ELF-1 (cell line): ENCODE results near the gene CCDC51.
"Not testable (repeated sequence)": the region's sequence is repeated elsewhere in the genome, so short reads cannot be mapped to it uniquely, and the experiment has no call there.

Experiments used
- DNase-seq: peaks from one replicate; pipeline ENCODE4 v3.0.0-alpha.2; 2016; ENCODE audit warnings: low read depth, low spot score

CCDC51 gene, protein sequence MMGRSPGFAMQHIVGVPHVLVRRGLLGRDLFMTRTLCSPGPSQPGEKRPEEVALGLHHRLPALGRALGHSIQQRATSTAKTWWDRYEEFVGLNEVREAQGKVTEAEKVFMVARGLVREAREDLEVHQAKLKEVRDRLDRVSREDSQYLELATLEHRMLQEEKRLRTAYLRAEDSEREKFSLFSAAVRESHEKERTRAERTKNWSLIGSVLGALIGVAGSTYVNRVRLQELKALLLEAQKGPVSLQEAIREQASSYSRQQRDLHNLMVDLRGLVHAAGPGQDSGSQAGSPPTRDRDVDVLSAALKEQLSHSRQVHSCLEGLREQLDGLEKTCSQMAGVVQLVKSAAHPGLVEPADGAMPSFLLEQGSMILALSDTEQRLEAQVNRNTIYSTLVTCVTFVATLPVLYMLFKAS

DNA sequence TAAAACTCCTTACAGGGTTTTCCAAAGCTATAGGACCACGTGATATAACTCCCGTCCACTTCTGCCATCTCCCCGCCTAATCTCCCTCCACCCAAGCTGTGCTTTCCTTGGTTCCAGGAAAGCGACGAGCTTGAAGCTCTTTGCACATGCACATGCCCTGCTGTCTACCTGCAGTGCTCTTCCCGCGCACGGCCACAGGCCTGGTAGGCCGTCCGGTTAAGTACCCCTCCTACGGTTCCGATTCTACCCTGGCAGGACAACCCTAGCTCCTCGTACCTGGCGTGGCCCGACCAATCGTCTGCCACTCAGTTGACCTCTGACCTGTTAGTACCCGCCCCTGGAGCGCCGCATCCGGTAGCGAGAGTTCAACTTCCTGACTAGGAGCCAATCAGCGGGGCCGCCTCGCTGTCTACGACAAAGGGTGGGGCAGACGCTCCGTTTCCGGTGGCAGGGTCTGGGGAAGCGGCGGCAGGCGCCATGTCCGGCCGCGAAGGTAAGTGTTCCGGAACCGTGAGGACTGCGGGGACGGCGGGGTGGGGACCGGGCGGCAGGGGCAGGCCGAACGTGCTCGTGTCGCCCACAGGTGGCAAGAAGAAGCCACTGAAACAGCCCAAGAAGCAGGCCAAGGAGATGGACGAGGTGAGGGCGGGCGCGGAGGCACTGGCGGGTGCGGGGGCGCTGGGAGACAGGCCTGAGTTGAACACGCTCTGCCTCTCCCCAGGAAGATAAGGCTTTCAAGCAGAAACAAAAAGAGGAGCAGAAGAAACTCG is at the start of gene CCDC51, which contains the start of gene TMA7:
TSS of gene CCDC51 (minus strand) at position 300 of the 770 bp plus-strand sequence. CDS start 4,991 bp downstream, outside the sequence.
TSS of gene TMA7 (plus strand) at position 438 of the 770 bp plus-strand sequence. CDS start at position 478, 40 bp downstream.
- peak; percentile 98 for DNase-seq

- no peak for DNase-seq
Measured at GRCh38 chr3:48486952-48487351, 47.0 kb upstream of the CCDC51 start.

GRCh38 chr3:48482822-48483221 is 42.9 kb upstream of the CCDC51 start:
- not testable (repeated sequence) for DNase-seq

DNA sequence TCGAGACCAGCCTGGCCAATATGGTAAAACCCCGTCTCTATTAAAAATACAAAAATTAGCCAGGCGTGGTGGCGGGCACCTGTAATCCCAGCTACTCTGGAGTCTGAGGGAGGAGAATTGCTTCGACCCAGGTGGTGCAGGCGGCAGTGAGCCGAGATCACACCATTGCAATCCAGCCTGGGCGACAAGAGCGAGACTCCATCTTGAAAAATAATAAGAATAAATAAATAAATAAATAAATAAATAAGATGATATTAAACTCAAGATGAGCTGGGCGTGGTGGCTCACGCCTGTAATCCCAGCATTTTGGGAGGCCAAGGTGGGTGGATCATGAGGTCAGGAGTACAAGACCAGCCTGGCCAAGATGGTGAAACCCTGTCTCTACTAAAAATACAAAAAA is 41.0 kb upstream of the CCDC51 start:
- DNase-seq: peak; percentile 0

DNA sequence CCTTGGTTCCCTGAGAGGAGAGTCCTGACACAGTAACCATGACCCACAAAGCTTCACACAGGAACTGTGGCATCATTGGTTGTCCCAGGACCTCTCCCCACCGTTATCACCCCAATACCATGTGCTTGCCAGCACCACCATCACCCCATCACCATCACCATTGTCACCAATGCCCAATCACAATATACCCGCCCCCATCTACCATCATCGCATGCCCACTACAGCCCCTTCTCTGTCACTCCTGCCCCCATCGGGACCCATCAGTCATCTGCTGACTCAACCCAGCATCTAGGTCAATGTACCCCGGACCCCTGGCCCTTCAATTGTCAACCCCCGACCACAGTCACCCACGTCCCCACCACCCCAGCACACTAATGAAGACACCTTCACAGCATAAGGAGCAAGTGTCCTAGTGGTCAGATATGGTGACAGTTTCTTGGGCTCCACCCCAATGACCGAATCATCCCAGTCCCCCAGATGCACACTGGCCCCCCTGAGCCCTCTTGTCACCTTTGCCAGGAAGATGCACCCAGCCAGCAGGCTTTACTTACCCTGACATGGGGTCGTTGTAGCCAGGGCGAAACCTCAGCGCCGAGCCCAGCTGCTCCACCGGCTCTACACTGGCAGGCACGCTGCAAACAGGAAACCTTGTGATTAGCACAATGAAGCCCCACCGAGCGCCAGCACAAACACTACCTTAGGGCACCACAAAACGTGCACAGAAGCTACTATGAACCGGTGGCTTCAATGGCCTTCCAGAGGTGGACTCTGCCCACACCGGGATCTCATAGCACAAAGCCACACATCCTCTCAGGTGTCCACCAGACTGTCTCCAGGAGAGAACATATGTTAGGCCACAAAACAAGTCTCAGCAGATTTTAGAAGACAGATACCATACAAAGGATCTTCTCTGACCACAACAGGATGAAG is 39.0 kb upstream of the CCDC51 start:
- no peak for DNase-seq

DNA sequence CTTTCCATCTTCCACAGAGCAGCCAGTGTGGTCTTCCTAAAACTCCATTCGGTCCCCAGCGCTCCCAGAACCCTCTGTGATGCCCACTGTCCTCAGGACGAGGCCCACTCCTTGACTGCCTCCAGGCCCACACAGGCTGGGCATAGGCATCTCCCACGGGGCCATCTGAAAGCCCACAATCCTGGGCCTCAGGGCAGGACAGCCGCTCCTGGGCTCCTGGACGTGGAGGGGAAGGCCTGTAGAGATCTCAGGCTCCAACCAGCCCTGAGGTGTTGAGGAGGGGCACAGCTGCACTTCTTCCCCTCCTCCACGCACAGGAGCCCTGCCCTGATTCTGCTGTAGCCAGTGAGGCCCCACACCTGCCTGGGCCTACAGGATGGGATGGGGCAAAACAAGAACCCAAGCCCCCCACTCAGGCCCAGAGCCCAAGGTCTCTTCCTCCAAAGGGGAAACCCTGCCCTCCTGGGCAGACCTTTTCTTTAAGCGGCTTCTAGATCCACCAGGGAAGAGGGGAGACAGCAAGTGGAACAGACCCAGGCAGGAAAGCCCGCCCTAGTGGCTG is 38.1 kb upstream of the CCDC51 start:
- DNase-seq: no peak

DNA sequence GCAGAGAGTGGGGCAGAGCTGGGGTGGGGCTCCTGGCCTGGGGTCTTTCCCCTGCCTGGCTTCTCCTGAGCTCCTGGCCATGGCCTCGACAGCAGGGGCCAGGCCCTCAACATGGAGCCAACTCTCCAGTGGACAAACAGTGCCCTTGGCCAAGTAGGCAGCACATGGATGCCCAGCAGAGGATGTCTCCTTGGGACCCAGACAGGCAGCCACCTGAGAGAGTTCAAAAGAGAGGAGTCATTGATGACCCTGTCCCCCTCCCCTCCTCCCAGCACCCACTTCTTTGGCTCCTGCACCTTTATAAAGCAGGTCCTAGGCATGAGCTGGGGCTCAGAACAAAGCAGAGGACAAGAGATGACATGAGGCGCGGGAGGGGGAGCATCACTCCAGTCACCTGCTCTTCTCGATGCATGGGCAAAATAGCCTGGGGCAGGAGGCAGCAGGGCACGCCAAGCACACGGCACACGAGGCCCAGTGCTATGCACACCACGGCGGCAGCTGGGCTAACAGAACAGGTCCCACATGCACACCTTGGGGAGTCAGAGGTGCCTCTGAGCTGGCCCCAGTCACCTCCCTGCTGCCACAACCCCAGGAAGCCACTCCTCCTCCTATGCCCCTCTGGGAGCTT is 36.6 kb upstream of the CCDC51 start:
- DNase-seq: no peak

GRCh38 chr3:48475188-48475587 is 35.3 kb upstream of the CCDC51 start:
- DNase-seq: peak; percentile 46

- DNase-seq: peak; percentile 96
Measured at GRCh38 chr3:48474619-48475018, 34.7 kb upstream of the CCDC51 start.

DNA sequence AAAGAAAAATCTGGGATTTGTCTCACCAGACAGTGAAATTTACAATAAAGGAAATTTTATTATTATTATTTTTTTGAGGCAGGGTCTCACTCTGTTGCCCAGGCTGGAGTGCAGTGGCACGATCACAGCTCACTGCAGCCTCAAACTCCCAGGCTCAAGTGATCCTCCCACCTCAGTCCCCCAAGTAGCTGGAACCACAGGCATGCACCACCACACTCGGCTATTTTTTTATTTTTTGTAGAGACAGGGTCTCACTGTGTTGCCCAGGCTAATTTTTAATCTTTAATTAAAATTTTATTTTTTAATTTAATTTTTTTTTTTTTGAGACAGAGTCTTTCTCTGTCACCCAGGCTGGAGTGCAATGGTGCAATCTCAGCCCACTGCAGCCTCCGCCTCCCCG is 34.1 kb upstream of the CCDC51 start:
- DNase-seq: not testable (repeated sequence)

GRCh38 chr3:48473617-48473952 is 33.7 kb upstream of the CCDC51 start:
- no peak for DNase-seq

GRCh38 chr3:48472923-48473616 is 33.2 kb upstream of the CCDC51 start:
- DNase-seq: peak; percentile 97

- DNase-seq: no peak
Measured at GRCh38 chr3:48472673-48472922, 32.7 kb upstream of the CCDC51 start.

DNA sequence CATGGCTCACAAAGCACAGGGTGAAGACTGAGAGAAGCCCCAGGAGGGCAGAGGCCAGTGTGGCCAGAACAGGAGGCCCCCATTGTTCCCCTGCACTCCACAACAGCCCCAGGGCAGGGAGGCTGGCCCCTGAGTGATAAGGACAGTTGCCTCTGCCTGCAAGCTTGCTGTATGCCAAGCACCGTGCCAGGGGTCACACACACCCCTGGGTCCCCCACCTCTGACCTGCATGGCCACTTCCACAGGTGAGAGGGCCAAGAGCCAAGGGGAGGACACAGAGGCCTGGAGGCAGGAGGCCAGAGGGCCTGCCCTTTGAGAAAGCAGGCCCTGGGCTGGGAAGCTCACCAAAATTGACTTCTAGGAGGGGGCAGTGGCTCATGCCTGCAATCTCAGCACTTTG is 30.4 kb upstream of the CCDC51 start:
- DNase-seq: peak; percentile 59

GRCh38 chr3:48469046-48469915 is 29.4 kb upstream of the CCDC51 start:
- DNase-seq: no peak

- no peak for DNase-seq
Measured at GRCh38 chr3:48468329-48468731, 28.4 kb upstream of the CCDC51 start.

DNA sequence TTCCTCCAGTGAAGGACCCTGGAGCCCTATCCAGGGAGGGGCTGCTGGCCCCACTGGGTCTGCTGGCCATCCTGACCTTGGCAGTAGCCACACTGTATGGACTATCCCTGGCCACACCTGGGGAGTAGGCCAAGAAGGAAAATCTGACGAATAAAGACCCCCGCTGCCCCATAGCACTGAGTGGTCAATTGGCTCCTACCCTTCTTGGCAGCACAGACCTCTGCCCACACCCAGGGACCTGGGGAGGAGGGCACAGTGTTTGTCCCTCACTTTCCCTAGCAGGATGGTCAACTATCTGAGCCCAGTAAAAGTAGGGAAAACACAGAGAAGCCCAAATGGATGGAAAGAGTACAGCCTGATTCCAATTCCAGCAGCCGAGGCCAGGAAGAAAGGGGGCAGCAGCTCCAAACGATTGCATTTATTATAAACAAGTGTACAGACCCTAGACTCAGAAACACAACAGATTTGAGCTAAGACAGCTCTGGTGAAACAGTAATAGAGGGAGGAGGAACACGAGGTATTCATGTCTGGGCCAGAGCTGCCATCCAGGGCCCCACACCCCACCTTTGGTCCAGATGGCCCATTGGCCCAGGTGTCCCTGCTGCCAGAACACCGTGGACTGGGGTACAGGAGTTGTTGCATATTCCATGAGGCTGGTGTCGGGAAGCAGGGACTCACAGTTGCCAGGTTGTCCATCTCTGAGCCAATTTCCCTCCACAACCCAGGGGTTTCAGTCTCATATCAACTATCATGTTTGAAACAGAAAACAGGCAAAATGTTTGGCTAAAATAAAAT is 27.8 kb upstream of the CCDC51 start:
- no peak for DNase-seq

GRCh38 chr3:48467110-48467454 is 27.2 kb upstream of the CCDC51 start:
- no peak for DNase-seq
